GM19463 (cell line): ENCODE measurements around the gene MALL.
"Not testable (repeated sequence)": the region's sequence is repeated elsewhere in the genome, so short reads cannot be mapped to it uniquely, and the experiment has no call there.

Experiments
- ATAC-seq: cut with Tn5 transposase; IDR thresholded peaks from one replicate; pipeline ENCODE4 v1.9.1; 2021; ENCODE audit warnings: mild to moderate bottlenecking, moderate library complexity; ENCODE audit not compliant: unreplicated experiment

Gene MALL

DNA sequence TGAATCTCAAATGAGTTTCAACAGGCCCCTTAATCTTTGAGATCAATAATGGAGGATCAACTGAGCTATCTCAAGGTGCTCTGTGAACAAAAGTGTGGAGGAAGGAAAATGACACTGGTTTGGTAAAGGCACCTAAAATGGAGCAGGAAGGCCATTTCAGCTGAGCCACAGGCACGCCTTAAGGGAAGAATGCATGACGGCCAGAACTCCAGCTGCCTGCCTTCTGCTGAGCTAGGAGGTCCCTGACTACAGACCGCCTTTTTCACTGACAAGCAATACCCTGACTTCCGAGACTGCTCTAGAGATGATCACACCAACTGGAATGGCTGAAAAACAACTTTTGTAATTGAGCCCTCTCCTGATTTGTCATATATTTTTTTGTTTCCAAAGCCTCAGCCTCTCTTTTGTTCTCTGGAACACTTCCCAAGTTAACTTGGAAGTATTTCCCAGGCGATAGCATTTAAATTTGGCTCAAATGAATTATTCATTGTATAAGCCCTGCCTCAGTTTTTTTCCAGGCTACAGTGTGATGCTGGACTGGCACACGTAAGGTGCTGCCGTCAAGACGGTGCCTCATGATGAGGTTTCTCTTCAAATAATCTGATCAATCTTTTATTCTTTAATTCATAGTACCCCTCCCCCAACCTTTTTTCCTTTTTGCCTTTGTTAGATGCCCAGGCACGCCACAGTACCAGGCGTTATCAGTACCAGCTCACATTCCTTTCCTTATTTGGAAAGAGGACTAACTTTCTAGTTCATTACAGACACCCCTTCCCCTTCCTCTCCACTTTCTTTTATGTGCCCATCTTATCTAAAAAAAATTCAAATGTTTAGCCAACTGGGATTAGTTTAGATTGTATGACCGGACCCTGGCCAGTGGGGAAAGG is 60.9 kb downstream of the MALL start:
- ATAC-seq, result not testable (repeated sequence)

DNA sequence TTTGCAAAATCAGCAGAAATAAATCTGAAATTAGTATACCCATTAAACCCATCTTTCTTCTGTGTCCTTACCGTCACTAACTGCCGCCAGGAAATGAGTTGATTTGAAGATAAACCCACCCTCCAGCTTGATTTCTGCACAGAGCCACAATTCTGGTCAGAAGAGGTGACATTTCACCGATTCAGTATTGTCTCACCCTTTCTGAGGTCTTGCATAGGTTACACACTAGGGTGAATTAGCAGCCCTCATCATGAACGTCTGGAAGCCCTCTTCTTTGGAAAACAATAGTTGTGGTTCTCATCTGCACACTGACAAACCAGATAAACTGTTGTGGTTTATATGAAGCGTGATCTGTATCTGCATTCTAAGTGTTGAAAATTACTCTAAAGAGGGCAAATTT is 61.9 kb downstream of the MALL start:
- ATAC-seq, result not testable (repeated sequence)

DNA sequence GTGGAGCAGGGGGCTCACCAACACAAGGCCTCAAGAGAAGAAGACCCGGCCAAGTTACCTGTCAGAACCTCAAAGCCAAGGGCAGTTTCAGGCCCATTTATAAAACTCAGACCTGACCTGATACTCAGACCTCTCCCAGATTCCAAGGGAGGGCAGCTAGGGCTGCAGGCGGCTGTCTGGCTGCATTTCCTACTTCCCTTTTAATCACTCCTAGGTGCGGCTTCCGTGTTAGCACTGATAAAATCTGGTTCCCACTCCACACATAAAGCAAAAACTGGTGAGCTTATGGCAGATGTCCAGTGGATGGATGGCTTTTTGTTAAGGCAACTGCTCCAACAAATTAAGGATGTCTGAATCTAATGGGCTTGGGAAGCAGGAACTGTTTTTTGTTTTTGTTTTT is 63.5 kb downstream of the MALL start:
- not testable (repeated sequence) for ATAC-seq

DNA sequence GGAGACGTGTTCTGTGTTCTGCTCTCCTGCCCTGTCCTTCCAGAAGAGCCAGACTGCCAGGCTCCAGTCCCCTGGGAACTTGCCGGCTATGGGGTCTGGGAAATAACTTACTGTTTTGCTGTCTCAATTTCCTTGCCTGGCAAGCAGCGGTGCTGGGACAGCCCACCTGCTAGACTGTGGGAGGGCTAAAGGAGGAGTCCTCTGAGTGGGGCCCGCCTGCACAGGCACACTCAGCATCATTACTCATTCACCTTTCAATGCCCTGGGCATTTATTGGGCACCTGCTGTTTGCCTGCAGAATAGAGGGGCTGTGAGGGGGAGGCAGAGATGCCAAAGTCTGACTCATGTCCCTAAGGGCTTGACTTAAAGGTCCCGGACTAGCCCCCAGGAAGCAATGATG is 65.4 kb downstream of the MALL start:
- not testable (repeated sequence) for ATAC-seq

DNA sequence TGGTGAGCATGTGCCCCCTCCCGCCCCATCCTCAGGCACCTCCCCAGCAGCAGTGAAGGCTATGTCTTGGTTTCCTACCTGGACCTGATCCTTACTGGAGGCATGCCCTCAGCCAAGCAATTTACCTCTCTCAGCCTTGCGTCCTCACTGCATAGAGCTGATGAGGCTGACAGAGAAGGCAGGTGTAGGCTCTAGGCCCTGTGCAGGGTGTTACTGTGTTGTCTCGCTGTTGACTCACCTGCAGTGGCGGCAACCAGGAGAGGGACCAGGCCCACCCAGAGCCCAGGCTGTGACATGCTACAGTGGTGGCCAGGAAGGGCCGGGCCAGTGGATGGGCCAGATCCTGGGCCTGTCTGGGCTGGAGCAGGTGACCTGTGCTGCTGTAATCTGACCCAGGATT is 65.9 kb downstream of the MALL start:
- ATAC-seq, result not testable (repeated sequence)

DNA sequence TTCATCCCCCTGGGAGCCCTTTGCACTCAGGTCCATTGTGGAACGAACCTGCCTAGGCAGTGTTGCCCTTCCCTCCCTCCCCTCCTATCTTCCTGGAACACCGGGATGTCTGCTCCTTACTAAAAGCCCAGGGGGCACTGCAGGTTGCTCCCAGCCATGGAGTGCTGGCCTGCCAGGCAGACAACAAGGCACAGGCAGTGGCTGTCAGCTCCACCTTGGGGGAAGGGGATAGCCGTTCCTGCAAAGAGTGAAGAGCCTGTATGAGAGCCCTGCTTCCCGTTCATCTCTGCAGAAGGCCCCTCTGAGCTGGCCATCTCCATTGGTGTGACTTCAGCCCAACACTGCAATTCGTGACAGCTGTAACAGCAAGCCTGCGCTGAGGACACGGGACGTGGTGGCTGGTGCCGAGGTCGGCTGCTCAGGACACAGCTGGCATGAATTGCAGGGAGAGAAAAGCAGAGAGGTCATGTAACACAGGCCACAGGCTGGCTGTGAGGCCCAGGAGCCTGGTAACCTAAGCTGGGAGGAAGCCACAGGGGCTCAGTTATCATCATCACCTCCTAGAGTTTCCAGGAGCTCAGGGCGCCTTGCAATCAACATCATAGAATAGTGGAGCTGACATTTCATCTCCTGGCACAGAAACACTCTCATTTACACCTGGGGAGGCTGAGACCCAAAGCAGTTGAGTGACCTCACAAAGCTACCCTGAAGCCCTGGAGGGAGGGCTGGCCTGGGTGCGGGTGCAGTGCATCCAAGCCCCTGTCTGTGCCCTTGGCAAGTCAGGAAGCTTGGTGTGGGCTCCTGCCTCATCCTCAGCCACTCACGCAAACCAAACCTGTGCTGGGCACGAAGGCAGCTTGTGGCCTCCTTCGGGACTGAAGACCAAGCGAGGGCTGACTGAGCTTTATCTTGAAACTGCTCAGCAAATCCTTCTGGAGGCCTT is 67.1 kb downstream of the MALL start:
- ATAC-seq, result not testable (repeated sequence)

DNA sequence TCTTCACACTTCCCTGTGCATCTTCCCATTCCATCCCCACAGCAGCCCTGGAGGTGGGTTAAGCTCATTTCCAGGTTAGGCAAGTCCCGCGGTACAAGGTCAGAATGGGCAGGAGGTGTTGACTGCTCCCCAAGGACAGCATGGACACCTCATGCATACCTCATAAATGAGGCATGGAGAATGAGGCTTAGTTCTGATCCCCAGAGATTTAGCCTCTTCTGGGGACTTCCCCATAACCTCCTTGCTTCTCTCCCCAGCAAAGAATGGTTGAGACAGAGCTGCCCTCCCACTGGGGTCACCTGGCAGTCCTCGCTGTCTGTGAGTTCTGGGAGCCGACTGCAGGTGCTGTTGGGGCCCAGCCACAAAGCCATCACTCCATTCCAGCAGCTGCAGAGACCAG is 68.4 kb downstream of the MALL start:
- ATAC-seq, result not testable (repeated sequence)

DNA sequence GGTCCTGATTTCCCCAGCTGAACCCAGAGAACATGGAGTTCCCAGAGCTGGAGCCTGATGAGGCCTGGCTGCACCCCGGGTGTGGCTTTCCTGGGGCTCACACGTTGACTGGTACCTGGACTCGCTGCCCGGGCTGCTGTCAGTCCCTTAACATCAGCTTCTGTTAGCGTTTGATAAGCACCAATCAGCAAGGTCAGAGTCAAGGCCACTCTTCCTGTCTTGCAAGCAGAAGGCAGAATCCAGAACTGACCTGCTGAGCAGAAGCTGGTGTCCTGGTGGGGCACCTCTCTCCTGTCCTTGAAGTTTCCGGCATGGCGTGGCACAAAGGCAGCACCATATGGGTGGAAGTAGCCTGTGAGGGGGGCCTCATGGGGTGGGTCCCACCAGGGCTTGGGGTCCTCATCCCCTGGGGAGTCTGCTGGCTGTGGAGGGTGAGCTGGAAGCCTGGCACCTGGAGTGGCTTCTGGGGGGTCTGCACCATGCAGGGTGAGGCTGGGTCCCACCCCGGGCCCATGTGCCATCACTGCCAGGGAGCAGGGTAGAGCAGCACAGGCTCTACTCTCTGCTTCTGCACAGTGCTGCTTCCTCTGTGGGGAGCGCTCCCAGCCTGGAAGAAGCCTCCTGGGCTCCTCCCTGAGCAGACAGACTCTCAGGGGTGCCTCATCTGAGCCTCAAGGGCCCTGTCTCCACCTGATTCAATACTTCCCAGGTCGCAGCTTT is 73.5 kb downstream of the MALL start:
- ATAC-seq, result not testable (repeated sequence)

DNA sequence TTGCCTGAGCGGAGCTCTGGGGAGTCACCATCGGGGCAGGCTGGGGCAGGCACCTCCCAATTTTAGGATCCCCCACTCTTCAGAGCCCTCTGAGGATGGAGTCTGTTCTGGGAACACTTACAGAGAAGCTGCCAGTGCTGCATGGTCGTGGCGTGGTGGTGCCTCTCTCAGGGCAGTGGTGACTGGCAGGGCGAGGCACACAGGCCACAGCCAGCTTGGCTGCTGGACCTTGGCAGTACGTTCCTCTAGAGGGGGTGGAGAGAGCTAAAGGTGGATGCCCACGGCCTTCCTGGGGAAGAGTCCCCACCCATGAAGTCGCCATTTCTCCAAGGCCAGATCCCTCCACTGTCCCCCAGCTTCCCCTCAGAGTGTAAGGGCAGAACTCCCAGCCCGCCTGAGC is 78.3 kb downstream of the MALL start:
- not testable (repeated sequence) for ATAC-seq

DNA sequence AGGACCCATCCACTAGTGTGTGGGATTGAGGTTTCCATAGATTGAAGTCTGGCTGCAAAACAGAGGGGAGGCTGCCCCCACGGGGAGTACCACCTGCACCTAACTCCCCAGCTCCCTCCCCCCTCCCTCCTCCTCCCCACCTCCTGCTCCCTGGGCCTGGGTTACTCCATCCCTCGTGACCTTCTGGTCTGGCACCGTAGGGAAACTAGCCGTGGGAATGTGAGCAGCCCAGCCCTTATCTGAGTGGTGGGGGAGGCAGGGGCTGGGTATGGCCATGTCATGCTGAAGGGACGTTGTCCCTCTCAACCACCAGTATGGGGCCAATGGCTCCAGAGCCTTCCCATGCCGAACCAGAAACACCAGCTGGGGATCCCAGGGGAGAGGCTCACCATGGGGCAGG is 80.2 kb downstream of the MALL start:
- not testable (repeated sequence) for ATAC-seq

DNA sequence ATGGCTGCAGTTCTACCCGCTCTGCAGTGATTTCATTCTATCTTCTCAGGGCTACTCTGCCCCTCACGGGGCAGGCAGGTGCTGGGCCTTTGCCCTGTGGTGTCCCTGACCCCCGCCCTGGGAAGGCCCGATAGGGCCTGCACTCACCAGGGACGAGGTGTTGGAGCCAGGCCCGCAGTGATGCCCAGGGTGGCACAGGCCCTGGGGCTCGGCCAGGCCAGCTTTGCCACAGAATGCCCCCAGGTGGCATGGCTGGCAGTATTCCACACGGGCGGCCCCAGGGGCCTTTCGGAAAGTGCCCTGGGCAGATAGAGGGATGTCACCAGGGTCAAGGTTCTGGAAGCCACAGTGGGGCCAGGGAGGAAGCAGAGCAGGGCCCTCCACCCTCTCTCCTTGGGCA is 80.7 kb downstream of the MALL start:
- not testable (repeated sequence) for ATAC-seq
